T-helper 2 cell treated with Interferon-gamma antibody and Interleukin-4, amounts not matched to agents 100 ng/mL and 5 ng/mL, for 36 hours (primary cell): ENCODE measurements around the gene PLA2G4E. TPM values are rescaled to one million over a fixed set of nuclear protein-coding genes. Genes with fewer than 3 reads are reported as not detected.

Source experiments
- intact Hi-C: fragments of 100-400 bp; cut with micrococcal nuclease; formaldehyde crosslinking; loops from one replicate; pipeline ENCODE4 v1.15.1; 2023
- total RNA-seq: library from RNA; stranded (reverse); gene quantifications from 2 replicates; pipeline ENCODE4 v1.2.3, GENCODE V29; 2022

PLA2G4E gene
- total RNA-seq, 1 donor from 2014 or later, result not detected

DNA sequence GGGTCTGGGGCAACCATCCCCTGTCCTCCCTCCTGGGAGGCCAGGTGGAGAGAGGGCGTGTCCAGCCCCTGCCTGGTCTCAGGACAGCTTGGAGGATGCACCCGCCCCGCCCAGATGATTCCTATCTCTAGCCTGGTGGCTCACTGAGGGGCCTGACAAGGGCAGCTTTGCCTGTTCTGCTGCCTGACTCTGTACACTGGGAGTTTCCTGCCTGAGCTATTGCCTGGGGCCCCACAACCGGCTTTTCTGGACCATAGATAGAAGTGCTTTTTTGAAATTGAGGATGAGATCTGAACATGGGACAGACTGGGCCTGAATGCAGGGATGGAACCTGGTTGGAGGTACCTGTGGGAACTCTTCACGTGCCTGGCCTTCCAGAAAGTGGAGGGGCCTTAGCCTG lies 751 bp upstream of the PLA2G4E start:
- intact Hi-C loops, result no loop called here

DNA sequence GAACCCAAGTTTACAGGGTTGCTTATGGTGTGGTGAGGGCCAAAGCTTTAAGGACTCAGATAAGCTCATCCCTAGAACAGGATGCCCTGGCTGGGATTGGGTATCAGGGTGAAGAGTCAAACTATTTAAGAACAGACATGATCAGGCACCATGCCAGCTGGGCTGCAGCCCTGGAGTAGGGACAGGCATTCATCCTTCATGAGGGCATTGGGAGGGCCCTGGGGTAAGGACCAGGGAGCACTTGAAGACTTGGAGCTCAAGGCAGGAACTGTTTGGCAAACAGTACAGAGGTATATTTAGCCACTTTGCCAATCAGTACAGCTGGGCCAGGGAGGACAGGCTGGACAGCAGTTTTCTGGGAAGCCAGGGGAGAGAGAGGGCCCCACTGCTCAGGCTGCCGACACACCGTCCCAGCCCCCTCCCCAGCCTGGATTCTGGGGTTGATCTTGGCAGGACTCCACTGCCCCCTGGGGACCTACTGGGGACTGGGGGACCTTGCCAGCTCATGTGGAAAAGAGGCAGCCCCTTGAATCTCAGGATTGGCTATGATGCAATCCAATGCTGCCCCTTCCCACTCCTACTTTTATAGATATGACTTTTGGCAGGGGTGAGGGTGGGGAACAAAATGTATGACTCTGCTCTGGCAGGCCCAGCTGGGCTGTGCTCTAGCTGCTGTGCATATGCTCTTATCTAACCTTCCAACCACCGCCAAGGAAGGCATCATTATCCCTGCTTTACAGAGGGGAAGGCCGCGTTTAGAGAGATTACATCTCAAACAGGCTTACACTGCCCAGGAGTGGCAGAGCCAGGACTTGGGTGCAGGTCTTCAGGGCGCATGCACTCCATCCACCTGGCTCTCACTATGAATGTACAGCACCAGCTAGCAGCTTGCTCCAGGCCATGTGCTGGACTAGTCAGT lies 2.3 kb downstream of the PLA2G4E start:
- intact Hi-C loops, result no loop called here

DNA sequence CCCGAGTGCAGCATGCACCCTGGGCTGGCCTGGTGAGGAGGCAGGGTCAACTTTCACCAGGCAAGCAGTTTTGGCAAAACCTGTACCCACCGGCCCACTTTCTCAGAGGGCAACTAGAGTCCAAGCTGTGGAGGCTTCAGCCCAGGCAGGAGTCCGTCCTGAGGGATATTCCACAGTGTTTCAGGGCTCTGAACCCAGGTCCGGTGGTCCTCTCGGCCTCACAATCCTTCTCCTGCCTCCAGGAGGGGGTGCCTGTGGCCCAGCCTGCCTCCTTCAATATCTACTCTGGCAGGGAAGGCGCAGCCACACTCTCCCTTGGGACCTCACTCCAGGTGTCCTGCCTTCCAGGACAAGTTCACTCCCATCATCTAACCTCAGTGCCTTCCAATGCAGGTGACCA lies 3.9 kb downstream of the PLA2G4E start:
- intact Hi-C loops, result no loop called here

DNA sequence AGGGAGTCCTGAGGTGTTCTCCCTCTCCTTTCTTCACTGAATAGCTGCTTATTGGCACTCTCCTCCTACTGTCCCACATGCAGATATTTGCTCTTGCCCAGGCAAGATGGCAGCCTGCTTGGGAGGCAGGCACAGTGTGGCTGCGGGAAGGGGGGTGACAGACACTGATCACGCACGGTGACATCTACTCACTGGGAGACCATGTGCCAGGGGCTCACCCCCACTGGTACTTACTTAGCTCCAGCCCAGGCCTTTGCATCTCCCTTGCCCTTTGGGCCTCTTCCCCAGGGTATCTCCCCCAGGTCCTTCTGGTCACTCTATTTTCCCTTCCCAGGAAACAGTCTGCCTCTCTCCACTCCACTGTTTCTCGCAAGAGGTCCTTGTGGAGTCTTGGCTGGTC lies 6.4 kb downstream of the PLA2G4E start:
- intact Hi-C loops, result no loop called here

DNA sequence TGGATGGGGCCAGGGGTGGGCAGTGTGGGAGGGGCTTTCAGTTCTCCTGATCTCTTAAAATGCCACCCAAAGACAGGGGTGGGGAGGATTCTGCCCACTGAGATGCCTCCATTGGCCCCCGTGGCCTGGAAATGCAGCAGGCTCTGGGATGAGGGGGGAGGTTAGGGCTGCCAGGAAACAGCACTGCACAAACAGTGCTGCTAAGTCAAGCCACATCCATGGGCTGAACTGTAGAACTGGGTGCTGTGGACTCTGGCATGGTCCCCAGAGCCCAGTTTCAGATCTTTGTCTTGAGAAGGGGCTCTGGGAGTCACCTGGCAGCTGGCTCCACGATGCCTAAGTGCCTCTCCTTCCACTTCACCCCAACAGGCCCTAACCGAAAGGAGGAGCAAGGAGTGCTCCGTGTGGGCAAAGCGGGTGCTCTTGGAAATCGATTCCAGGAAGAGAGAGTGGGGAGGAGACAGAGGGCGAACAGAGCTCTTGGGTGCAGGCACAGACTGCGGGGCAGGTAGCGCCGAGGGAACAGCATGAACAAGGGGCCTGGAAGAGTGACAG lies 7.8 kb downstream of the PLA2G4E start:
- intact Hi-C loops, result no loop called here

DNA sequence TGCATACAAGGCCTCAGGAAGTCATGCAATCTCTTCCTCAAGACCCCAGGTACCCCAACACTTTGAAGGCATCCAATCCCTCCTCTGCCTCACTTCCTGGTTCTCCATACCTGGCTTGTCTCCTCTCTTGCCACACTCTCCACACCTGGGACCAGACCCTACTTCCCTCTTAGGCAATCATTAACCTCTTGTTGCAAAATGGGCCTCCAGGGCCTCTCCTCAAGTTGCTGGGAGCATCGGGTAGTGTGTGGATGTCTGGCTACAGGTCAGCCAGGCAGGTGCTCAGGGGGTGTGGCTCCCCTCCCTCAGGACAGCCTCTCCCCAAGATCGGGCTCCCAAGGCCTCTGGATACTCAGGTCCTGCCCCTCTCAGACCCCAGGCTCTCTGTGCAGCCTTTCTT lies 8.6 kb downstream of the PLA2G4E start:
- intact Hi-C loops, result no loop called here

DNA sequence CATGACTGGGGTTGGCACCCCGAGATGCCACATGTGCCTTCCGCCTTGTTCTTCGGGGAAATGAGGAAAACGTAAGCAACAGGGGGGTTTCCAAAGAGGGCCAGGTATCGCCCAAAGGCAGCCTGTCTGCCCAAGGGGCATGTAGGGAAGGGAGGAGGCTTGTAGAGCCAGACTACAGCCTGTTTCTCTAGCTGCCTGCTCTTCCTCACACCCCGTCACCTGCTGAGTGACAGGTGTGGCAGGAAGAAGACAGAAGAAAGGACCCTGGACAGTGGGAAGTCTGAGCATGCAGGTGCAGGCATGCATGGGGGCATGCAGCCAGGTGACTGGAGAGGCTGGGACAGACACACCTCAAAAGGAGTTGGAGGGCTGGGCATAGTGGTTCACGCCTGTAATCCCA lies 9.8 kb downstream of the PLA2G4E start:
- intact Hi-C loops, result no loop called here

DNA sequence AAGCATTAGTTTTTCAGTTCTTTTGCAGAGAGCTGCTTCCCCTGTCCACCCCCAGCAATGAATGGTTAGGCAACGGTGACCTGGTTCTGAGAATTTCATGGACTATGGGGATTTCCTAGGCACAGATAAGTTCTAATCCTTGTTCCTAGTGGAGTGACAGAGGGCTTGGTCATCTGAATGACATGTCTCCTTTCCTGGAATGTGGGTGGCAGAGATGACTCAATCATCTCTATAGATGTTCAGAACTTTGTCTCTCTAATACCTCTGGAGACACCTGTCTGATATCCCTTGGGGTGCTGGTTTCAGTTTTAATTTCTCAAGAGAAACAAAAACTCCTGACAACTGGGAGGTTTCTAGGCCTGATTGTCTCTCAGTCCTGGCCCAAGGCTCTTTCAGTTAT lies 10.4 kb downstream of the PLA2G4E start:
- intact Hi-C loops, result no loop called here

DNA sequence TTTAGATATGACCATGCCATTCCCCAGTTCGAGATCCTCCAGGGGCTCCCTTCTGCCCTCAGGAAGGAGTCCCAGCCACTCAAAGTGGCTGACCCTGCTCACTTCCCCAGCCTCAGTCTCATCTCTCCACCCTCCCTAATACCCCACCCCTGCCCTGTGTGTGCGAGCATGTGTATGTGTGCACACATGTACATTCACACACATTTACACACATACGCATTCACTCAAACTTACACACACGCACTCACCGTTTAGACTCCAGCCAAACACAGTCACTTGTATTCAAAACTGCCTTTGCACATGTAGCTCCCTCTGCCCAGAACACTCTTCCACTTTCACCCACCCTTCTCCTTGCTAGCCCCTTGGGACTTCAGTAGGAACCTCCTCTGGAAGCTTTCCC lies 11.4 kb downstream of the PLA2G4E start:
- intact Hi-C loops, result no loop called here

DNA sequence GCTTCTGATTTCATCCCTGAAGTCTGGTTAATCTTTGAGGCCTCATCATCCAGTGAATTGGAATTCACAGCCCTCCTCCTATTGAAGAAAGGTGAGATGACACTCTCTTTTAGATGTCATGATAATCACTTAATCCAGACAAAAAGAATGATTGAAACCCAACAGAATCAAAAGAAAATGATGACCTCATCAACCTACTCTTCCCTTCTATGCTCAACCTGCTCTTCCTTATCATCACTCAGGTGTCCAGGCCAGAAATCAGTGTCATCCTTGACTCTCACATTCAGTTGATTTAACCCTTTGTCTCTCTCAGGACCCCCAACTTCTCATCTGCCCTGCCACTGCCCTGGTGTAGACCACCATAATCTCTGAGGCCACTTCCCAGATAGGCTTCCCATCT lies 11.8 kb downstream of the PLA2G4E start:
- intact Hi-C loops, result no loop called here

DNA sequence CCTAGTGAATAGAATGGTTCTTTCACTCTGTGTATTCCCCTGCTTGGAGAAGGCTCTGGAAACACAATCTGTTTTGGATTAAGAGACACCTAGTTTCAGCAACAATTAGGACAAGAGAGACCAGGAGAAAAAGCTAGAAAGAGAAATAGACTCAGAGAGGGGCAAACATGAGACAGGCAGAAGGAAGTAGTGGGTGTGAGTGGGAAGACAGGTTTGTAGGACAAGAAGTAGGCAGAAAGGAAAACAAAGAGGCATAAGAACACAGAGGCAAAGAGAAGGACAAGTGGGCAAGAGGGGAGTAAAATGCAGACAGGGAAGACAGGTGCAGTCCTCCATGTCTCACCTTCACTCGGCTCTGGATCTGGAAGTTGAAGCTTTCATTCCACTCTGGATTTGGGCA lies 13.5 kb downstream of the PLA2G4E start:
- intact Hi-C loops, result no loop called here

DNA sequence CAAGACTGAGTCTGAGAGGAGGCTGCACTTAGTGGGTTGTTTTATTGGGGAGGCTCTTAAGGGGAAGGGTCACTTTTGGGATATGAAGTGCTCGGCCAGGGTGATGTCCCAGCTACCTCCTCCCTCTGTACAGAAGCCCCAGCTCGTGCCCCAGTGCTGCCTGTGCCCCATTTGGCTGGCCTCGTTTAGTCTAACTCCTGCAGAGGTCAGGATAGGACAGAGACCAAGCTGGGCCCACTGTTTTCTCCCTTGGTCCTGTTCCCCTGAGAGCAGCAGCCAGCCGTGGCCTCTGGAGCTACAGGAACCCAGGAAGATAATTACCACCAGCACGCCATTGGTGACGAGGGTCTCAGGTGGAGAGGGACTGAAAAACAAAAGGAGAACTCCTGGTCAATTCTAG lies 18.5 kb downstream of the PLA2G4E start:
- intact Hi-C loops, result no loop called here

DNA sequence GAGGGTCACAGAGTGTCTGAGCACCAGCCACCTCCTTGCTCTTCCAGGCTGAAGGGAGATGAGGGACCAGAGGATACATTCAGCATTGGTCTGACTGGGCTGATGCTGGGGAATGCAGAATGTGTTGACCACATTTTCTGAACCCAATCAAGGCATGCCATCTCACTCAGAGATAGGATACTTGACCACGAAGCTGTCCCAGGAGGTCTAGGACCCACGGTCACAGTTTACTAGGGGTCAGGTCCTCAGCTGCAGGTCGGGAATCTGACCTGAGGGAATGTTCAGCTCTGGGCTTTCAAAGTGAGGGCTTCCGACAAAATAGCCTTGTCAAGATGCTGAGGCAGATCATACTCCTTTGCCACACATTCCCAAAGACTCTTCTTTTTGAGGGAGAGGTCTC lies 19.6 kb downstream of the PLA2G4E start:
- intact Hi-C loops, result no loop called here

DNA sequence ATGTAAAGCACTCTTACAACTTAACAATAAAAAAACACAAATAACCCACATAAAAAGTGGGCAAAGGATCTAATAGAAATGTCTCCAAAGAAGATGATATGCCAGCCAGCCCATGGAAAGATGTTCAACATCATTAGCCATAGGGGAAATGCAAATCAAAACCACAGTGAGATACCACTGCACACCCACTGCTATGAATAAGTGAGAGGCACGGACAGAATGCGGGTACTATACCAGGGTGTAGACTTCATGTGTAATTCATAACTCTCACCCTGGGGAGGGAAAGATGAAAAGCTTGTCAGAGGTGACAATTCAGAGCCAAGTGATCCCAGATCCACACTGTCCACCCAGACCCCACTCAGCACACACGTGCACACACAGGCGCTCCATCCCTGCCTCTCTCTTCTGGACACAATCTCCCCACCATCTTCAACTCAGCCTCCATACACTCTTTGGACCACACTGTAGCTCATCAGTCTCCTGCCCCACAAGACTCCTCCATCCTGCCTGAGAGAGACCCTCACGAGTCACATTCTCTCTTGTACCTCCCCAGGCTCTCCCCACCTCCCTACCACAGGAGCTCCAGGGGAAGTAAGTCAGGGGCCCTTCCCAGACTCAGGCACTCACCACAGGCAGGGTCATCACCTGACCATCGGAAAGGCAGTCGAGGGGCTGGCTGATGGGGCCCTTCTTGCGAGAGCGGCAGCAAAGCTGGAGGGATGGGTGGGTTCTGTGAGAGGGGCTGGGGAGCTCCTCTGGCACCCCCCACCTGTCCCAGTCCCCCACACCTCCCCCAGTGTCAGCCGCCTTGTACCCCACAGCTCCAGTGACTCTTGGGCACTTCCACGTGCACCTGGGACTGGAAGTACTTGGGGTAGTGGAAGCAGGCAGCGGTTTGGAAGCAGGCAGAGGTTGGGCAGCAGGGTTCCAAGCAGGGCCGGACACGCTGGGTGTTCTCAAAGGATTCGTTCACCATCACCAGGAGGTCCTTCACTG lies 21.3 kb downstream of the PLA2G4E start:
- intact Hi-C loops, result no loop called here

DNA sequence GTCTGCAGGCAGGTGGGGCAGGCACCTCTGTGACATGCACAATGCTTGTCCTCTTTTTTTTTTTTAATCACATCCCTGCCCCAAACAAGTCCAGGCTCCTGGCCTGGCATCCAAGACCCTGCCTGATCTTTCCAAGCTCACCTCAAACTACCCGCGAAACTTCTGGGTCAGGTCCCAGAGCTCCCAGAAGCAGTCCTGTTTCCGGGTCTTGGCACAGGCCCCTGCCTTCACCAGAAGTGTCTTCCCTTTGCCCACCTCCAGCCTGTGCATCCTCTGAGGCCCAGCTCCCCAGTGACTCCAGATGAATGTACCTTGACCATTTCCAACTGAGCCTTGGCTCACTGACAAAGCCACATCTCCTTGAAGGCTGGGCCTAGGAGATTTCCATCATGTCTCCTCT lies 23.0 kb downstream of the PLA2G4E start:
- intact Hi-C loops, result no loop called here

DNA sequence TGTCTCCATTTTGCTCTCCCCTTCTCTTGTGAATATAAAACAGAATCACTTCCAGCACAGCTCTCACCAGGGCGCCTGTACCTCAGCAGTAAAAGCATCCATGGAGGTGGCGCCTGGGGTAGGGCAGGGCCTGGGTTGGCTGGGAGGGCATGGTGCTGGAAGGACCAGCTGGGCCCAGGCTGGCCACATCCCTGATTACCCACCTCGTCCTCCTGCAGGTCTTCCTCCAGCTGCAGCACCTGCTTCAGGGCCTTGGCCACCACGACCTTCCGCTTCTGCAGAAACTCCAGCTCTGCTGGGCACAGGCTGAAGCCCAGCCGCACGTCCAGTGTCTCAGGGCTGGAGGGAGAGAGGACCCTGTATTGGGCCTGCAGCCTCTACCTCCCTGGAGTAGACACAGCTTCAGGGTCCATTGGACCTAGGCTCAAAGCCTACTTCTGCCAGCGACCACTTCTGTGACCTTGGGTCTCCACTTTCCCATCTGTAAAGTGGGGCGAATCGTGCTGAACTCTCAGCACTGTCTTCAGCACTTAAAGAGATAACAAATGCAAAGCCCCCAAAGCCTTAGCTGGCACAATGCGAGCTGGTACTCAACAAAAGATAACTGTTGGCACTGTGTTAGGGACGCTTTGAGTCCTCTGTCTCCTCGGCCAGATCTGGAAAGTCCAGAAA lies 23.8 kb downstream of the PLA2G4E start:
- intact Hi-C loops, result no loop called here

DNA sequence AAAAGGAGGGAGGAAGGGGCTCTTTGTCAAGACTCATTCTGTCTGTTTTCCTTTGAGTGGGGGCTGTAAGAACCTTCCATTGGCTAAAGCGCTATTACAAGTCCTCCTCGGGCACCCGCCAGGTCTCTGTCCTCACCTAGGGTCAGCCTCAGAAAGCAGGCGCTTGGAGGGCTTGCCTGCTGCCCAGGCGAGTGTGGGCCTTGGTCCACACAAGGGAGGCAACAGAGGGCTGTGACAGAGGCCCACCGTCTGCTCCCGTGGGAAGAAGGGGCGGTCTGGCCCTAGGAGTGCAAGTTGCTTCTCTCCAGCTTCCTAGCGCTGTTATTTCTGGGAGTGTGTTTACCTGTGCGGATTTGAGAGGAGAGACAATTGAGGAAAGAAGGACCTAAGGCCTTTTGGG lies 24.5 kb downstream of the PLA2G4E start:
- intact Hi-C loops, result no loop called here

DNA sequence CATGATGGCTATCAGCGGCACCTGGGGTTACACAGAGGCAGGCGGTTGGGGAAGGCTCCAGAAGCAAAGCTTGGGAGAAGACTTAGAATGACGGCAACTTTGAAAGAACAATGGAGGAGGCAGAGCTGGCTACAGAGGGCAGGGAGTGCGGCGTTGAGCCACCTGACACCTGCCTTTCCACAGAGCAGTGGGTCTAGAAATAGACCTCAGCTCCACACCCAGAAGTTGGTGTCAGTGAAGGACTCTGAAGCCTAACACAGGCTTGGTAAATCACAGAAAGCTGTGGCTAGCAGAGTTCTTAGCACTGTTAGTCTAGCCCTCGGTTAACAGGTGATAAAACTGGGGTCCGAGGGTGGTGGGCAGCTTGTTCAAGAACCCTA lies 25.4 kb downstream of the PLA2G4E start:
- intact Hi-C loops, result no loop called here

DNA sequence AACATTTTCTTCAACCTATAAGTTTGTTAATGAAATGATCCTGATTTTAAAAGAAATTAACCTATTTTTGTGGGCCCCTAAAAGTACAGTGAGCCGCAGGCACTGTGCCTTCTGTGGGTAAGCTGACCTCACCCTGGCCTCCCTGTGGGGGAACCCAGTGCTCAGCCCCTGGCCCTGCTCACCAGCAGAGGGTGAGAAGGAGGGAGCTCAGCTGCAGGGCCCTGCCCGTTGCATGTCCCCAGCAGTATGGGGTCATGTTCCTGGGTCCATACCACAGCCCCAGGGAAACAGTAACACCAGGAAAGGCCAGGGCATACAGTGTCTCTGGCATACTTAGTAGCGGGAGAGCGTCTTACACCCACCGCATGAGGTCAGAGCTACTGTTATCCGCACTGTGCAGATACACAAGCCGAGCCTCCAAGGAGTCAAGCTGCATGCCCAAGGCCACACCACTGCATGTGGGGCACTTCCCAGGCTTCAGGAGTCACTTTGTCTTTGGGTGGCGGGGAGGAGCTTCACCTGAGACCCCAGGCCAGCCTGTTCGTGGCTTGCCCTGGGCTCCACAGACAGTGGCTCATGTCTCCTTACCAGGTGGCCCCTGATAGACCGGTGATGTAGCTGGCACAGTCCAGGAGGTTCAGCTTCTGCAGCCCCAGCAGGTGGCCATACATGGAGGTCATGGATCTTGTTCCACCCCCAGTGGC lies 25.9 kb downstream of the PLA2G4E start:
- intact Hi-C loops, result no loop called here

DNA sequence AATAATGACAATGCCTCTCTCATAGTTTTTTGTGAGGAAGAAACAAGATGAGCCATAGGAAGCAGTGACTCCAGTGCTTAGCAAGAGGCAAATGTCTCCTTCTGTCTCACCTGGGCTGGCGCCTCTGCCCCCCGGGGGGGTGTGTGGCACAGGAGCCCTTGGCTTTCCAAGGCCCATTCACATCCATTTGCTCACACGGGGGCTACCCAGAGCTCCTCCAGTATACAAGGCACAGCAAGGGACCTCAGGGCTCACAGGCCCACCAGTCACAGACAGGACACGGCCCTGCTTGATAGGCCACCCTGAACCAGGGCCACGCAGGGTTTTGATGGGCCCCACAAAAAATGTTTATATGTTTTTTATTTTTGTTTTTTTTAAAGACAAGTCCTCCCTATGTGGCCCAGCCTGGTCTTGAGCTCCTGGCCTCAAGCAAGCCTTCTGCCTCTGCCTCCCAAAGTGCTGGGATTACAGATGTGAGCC lies 26.6 kb downstream of the PLA2G4E start:
- intact Hi-C loops, result no loop called here
